Ectodermal cell (in vitro differentiated cells): Measurements from ENCODE around the gene GART.

ENCODE experiments used
- H3K27ac ChIP-seq: 2 replicates; pipeline ENCODE4 v1.7.0; 2013; ENCODE audit warnings: mild to moderate bottlenecking, low read depth, low read length; ENCODE audit not compliant: insufficient read depth, poor library complexity, severe bottlenecking
- H3K27me3 ChIP-seq: 2 replicates; pipeline ENCODE4 v1.7.0; 2013; ENCODE audit warnings: mild to moderate bottlenecking, low read length; ENCODE audit not compliant: insufficient read depth, control insufficient read depth, poor library complexity, severe bottlenecking
- H3K36me3 ChIP-seq: one replicate; pipeline ENCODE4 v1.7.0; 2013; ENCODE audit warnings: low read length; ENCODE audit not compliant: control insufficient read depth, insufficient read depth
- H3K4me1 ChIP-seq: one replicate; pipeline ENCODE4 v1.7.0; 2013; ENCODE audit warnings: low read length; ENCODE audit not compliant: control insufficient read depth, insufficient read depth
- H3K4me3 ChIP-seq: 2 replicates; pipeline ENCODE4 v1.7.0; 2013; ENCODE audit warnings: low read depth, low read length, control low read depth; ENCODE audit not compliant: insufficient read depth
- H3K9me3 ChIP-seq: 2 replicates; pipeline ENCODE4 v1.7.0; 2013; ENCODE audit warnings: mild to moderate bottlenecking, low read length, moderate library complexity; ENCODE audit not compliant: control insufficient read depth
- WGBS, 2 experiments: methylation state at CpG; one replicate each; pipeline ENCODE4 v1.1.7; 2013; ENCODE audit warnings: missing lambda C conversion rate in 2 of 2; 5-methylcytosine and 5-hydroxymethylcytosine counted together

The GART gene

GRCh38 chr21:33554236-33554981 is 12.5 kb upstream of the GART start:
- H3K4me1 ChIP-seq, result no peaks in the 10 kb centered on the region
- H3K27ac ChIP-seq, result no peak overlapping the region
- H3K9me3 ChIP-seq, result no peaks in the 10 kb centered on the region
- 97% methylated on average over 18 of the region's 18 CpGs for WGBS, 2 experiments
- H3K36me3 ChIP-seq, result peaks cover 84% of the 10 kb centered on the region
- no peak overlapping the region for H3K4me3 ChIP-seq
- H3K27me3 ChIP-seq, result no peaks in the 10 kb centered on the region

- no peaks in the 10 kb centered on the region for H3K4me1 ChIP-seq
- no peaks in the 10 kb centered on the region for H3K9me3 ChIP-seq
- 94% methylated on average over 12 of the region's 12 CpGs for WGBS, 2 experiments
- no peak overlapping the region for H3K4me3 ChIP-seq
- no peaks in the 10 kb centered on the region for H3K27me3 ChIP-seq
- peaks cover 79% of the 10 kb centered on the region for H3K36me3 ChIP-seq
- no peak overlapping the region for H3K27ac ChIP-seq
Measured at GRCh38 chr21:33552999-33553598, 11.2 kb upstream of the GART start.

GRCh38 chr21:33552093-33552998 is 10.4 kb upstream of the GART start:
- peaks cover 73% of the 10 kb centered on the region for H3K36me3 ChIP-seq
- WGBS, 2 experiments, result 97% methylated on average over 24 of the region's 24 CpGs

GRCh38 chr21:33551664-33552063 is 9.7 kb upstream of the GART start:
- WGBS, 2 experiments, result 96 to 97% methylated on average over 2 of the region's 2 CpGs
- H3K4me1 ChIP-seq, result no peaks in the 10 kb centered on the region
- H3K27me3 ChIP-seq, result no peaks in the 10 kb centered on the region
- H3K4me3 ChIP-seq, result no peak overlapping the region
- no peak overlapping the region for H3K27ac ChIP-seq
- no peaks in the 10 kb centered on the region for H3K9me3 ChIP-seq
- H3K36me3 ChIP-seq, result peaks cover 77% of the 10 kb centered on the region

More at GRCh38 chr21:33552093-33552998, 10.4 kb upstream of the GART start:
- H3K27me3 ChIP-seq, result no peaks in the 10 kb centered on the region
- H3K4me3 ChIP-seq, result no peak overlapping the region
- H3K9me3 ChIP-seq, result no peaks in the 10 kb centered on the region
- no peak overlapping the region for H3K27ac ChIP-seq
- H3K4me1 ChIP-seq, result no peaks in the 10 kb centered on the region

- Histone ChIP-seq H3K27me3 (no peaks in the 10 kb centered on the region), H3K36me3 (peaks cover 78% of the 10 kb centered on the region), H3K27ac (no peak overlapping the region), H3K4me1 (no peaks in the 10 kb centered on the region), H3K9me3 (no peaks in the 10 kb centered on the region), H3K4me3 (no peak overlapping the region)
- WGBS, 2 experiments, result 96 to 97% methylated on average over 23 of the region's 23 CpGs
Measured at GRCh38 chr21:33550772-33551660, 9.1 kb upstream of the GART start.

GRCh38 chr21:33549848-33550771 is 8.2 kb upstream of the GART start:
- no peaks in the 10 kb centered on the region for H3K9me3 ChIP-seq
- H3K4me1 ChIP-seq, result no peaks in the 10 kb centered on the region
- peaks cover 75% of the 10 kb centered on the region for H3K36me3 ChIP-seq
- no peak overlapping the region for H3K4me3 ChIP-seq
- WGBS, 2 experiments, result 97 to 98% methylated on average over 19 of the region's 19 CpGs
- no peak overlapping the region for H3K27ac ChIP-seq
- H3K27me3 ChIP-seq, result no peaks in the 10 kb centered on the region

GRCh38 chr21:33546086-33546485 is 4.2 kb upstream of the GART start:
- WGBS, 2 experiments, result 90 to 96% methylated on average over 3 of the region's 3 CpGs
- H3K9me3 ChIP-seq, result no peaks in the 10 kb centered on the region
- H3K4me3 ChIP-seq, result no peak overlapping the region
- H3K27me3 ChIP-seq, result no peaks in the 10 kb centered on the region
- no peak overlapping the region for H3K27ac ChIP-seq
- no peaks in the 10 kb centered on the region for H3K4me1 ChIP-seq
- peaks cover 37% of the 10 kb centered on the region for H3K36me3 ChIP-seq

- Histone ChIP-seq H3K36me3 (peaks cover 22% of the 10 kb centered on the region), H3K4me1 (peaks cover 3% of the 10 kb centered on the region), H3K27me3 (no peaks in the 10 kb centered on the region), H3K27ac (no peak overlapping the region), H3K9me3 (no peaks in the 10 kb centered on the region), H3K4me3 (peak overlapping the region; percentile 93)
- WGBS, 2 experiments, result 53 to 70% methylated on average over 4 to 5 of the region's 8 CpGs
Measured at GRCh38 chr21:33544451-33545195, 2.7 kb upstream of the GART start.
